GM12891 (cell line): Measurements from ENCODE around the gene SLC9A1.

Experiments
- DNase-seq: peaks from one replicate; pipeline ENCODE4 v3.0.0; 2011; ENCODE audit warnings: low spot score; ENCODE audit not compliant: insufficient read length
- FAIRE-seq: peaks from 2 replicates; lab custom pipeline; 2011; peaks lifted over from hg19 to GRCh38; lab: Jason Lieb, UNC
- PAX5 ChIP-seq: IDR thresholded peaks from 2 replicates; pipeline ENCODE4 v1.6.1; 2011; ENCODE audit warnings: low read length, moderate library complexity, mild to moderate bottlenecking; ENCODE audit not compliant: insufficient read depth, severe bottlenecking
- POLR2A ChIP-seq: IDR thresholded peaks from 2 replicates; pipeline ENCODE4 v1.6.1; 2011; ENCODE audit warnings: low read depth, low read length, control low read depth
- POLR2AphosphoS5 ChIP-seq: IDR thresholded peaks from 2 replicates; pipeline ENCODE4 v1.6.1; 2011; ENCODE audit warnings: low read depth, low read length, control low read depth
- POU2F2 ChIP-seq: IDR thresholded peaks from 2 replicates; pipeline ENCODE4 v1.6.1; 2011; ENCODE audit warnings: low read depth, mild to moderate bottlenecking, control low read depth, low read length, moderate library complexity
- SPI1 ChIP-seq: IDR thresholded peaks from 2 replicates; pipeline ENCODE4 v1.6.1; 2011; ENCODE audit warnings: low read depth, low read length, control low read depth
- TAF1 ChIP-seq: IDR thresholded peaks from 2 replicates; pipeline ENCODE4 v1.6.1; 2011; ENCODE audit warnings: low read depth, low read length, control low read depth

SLC9A1 gene

DNA sequence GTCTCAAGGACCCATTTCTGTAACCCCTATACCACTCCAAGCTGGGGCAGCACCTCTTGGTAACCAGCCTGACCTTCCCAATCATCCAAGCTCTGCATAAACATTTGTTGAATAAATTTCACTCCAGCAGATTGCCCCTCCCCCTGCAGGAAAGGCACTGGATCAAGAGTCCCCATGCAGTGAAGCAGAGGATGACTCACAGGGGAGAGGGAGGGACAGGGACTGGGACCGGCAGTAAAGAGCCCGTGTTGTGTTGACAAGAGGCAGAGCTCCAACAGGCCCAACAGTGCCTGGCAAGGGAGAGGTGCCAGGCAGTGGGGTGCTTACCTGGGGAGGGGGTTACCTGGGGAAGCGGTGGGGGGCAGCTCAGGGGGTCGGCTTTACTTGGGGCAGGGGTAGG, 32.3 kb downstream of the SLC9A1 start:
- DNase-seq = no peak
- no peak for TF ChIP-seq POLR2AphosphoS5
- TF ChIP-seq SPI1 = no peak
- TF ChIP-seq TAF1 = no peak
- TF ChIP-seq PAX5 = no peak
- no peak for TF ChIP-seq POU2F2
- TF ChIP-seq POLR2A = no peak
- FAIRE-seq = no peak

GRCh38 chr1:27120854-27121253, 34.1 kb downstream of the SLC9A1 start:
- FAIRE-seq (no peak), DNase-seq (no peak)
- no peak for TF ChIP-seq TAF1
- no peak for TF ChIP-seq POLR2A
- no peak for TF ChIP-seq PAX5
- TF ChIP-seq POU2F2 = no peak
- no peak for TF ChIP-seq POLR2AphosphoS5
- TF ChIP-seq SPI1 = no peak

GRCh38 chr1:27118440-27118689, 36.6 kb downstream of the SLC9A1 start:
- no peak for TF ChIP-seq POLR2A
- no peak for TF ChIP-seq PAX5
- TF ChIP-seq POU2F2 = no peak
- TF ChIP-seq POLR2AphosphoS5 = no peak
- no peak for TF ChIP-seq TAF1
- no peak for TF ChIP-seq SPI1
- no peak for FAIRE-seq
- DNase-seq = no peak

DNA sequence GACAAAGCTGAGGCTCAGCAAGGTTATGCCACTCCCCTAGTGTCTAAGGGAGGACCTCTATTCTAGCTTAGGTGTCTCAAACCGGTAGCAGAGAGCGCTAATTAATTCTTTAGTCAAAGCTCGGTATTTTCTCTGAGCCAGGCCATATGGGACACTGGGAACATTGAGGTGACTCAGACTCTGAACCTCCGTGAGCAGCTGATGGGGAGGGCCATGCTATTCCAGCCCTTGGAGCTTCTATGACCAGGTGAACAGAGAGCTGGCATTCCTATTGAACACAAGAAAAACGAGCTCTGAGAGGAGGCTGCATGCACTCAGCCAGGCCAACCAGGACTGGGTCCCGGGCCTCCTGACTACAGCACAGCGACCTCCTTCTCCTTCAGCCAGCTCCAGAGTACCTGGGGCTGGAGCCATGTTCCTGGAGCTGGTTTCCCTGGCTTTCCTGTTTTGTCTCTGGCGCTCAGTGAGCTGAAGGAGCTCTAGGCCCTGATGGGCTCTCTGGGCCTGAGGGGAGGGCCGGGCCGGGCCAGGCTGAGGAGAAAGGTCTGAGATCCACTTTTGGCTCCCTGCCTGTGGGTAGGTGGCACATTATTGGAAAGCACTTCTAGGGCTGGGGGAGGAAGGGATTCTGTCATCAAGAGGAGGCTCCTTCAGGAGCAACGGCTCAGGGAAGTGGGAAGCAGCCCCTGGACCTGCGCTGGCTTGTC, 37.0 kb downstream of the SLC9A1 start:
- no peak for DNase-seq
- no peak for FAIRE-seq
- TF ChIP-seq TAF1 (no peak), SPI1 (no peak), POLR2AphosphoS5 (no peak), PAX5 (no peak), POLR2A (no peak), POU2F2 (no peak)

DNA sequence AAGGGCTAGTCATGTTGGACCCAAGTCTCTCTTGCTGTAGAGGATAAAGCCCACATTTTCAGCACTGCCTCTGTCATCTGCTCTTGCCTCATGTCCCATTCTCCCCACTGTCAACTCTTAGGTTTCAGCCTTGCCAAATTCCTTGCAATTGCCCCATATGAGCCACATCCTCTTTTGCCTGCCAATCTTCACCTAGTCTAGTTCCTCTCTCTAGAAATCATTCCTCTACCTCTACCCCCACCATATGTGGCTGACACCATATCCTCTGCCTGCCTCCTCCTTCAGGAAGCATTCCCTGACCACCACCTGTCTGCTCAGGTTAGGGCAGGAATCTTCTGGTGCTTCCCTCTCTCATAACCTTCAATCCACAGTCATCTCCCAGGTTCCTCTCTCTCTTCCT, 38.2 kb downstream of the SLC9A1 start:
- TF ChIP-seq POU2F2 (no peak), SPI1 (peak; percentile 41; the same call in 1 of the 2 replicates)
- FAIRE-seq (no peak), DNase-seq (no peak)

GRCh38 chr1:27116232-27116631, 38.7 kb downstream of the SLC9A1 start:
- DNase-seq = no peak
- no peak for TF ChIP-seq SPI1
- no peak for TF ChIP-seq POU2F2
- TF ChIP-seq POLR2A = no peak
- TF ChIP-seq POLR2AphosphoS5 = no peak
- TF ChIP-seq TAF1 = no peak
- no peak for TF ChIP-seq PAX5
- no peak for FAIRE-seq

- FAIRE-seq (no peak), DNase-seq (no peak)
- no peak for TF ChIP-seq POLR2AphosphoS5
- no peak for TF ChIP-seq TAF1
- no peak for TF ChIP-seq SPI1
- TF ChIP-seq PAX5 = no peak
- no peak for TF ChIP-seq POU2F2
- no peak for TF ChIP-seq POLR2A
Measured at GRCh38 chr1:27114546-27114945, 40.4 kb downstream of the SLC9A1 start.

DNA sequence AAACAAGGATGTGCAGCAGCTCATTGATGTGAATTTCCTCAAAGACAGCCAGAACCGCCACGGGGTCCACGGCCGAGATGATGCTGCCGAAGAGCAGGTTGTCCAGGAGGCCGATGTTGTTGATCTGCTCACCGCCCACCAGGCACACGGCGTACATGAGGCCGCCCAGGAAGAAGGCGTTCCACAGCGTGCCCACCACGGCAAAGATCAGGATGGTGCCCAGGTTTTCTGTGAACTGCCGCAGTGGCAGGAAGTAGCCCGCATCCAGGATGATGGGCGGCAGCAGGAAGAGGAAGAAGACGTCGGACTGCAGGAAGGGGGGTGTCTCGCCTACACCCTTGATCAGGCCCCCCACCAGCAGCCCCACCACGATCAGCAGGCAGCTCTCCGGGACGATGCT, 41.1 kb downstream of the SLC9A1 start:
- TF ChIP-seq TAF1 = no peak
- TF ChIP-seq PAX5 = no peak
- no peak for TF ChIP-seq POLR2A
- TF ChIP-seq SPI1 = no peak
- TF ChIP-seq POLR2AphosphoS5 = no peak
- no peak for TF ChIP-seq POU2F2
- no peak for FAIRE-seq
- no peak for DNase-seq

GRCh38 chr1:27111626-27112573, 43.0 kb downstream of the SLC9A1 start:
- TF ChIP-seq POLR2A = 0 out of 2 replicates have a peak, but pooled peaks have one; percentile 11
- no peak for TF ChIP-seq POLR2AphosphoS5
- TF ChIP-seq POU2F2 = no peak
- 0 out of 2 replicates have a peak, but pooled peaks have one; percentile 13 for TF ChIP-seq SPI1
- DNase-seq = peak; percentile 84
- peak; percentile 99 for FAIRE-seq
